ENCODE data around the gene DMRTA2.

The DMRTA2 gene

DNA sequence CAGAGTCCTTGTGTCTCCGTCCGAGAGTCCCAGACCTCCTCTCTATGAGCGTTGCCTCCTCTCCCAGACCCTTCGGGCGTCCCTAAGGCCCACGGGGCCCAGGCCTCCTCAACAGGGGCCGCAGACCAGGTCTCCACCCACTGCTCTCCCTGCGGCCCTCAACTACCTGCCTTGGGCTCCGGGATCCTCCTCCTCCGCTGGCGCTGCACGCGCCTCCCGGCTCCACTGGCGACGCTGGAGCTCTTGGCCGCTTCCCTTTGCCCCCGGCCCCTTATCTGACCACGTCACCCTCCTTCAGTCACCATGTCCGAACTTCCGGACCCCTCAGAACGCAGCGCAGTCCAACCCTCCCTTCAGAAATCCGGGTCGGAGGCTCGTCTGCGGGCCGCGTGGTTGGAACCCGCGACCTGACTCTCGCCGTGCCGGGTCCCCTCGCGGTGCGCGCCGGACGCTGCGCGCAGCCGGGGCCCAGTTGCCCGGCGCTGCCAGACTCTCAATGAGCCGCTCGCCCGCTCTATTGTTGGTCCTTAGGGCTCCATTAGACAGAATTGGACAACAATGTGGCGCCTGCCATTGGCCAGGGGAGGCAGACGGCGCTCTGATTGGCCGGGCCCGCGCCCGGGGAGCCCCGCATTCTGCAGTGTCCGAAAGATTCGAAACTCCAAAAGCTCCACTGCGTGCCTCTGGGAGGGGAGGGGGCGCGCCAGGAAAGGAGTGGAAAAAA is at the start of gene DMRTA2:
Gene DMRTA2, minus strand, starts transcription at position 498 of the 724 bp plus-strand sequence. CDS start 1,907 bp downstream, outside the sequence.
- TF ChIP-seq, protein P1, sequence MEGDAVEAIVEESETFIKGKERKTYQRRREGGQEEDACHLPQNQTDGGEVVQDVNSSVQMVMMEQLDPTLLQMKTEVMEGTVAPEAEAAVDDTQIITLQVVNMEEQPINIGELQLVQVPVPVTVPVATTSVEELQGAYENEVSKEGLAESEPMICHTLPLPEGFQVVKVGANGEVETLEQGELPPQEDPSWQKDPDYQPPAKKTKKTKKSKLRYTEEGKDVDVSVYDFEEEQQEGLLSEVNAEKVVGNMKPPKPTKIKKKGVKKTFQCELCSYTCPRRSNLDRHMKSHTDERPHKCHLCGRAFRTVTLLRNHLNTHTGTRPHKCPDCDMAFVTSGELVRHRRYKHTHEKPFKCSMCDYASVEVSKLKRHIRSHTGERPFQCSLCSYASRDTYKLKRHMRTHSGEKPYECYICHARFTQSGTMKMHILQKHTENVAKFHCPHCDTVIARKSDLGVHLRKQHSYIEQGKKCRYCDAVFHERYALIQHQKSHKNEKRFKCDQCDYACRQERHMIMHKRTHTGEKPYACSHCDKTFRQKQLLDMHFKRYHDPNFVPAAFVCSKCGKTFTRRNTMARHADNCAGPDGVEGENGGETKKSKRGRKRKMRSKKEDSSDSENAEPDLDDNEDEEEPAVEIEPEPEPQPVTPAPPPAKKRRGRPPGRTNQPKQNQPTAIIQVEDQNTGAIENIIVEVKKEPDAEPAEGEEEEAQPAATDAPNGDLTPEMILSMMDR (IDR thresholded peaks at IDR 0.05; ENCODE audit: low read depth, low read length) = no peak
- DNase-seq (ENCODE audit: low read depth in 2 of 2) = no peak
- peak within 1 kb of the TSS; percentile 13 to 26 for H3K4me3 ChIP-seq (replicated peaks in 1 of 2; ENCODE audit: low read depth in 2 of 2, low read length in 2 of 2)

DNA sequence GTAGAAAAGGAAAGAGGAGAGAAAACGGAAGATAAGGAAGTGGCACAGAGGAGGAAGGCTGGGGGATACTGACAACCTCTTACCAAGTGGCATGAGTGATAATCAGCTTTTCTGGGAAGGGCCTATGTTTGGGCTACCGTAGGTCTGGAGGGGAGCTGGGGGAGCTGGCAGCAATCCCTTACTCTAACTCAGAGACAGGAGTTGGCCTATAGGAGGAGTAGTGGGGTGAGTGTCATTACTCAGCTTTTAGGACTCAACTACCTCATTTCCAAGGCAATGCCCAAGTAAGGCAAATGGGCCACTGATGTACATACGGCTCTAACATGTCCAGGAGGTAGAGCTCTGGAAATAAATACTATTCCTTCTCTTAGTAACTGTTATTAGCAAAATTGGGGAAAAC is 48.7 kb upstream of the DMRTA2 start:
- TF ChIP-seq, protein P1 (IDR thresholded peaks at IDR 0.05; ENCODE audit: low read depth, low read length) = no peak
- no peak overlapping the region for H3K4me3 ChIP-seq (replicated peaks in 1 of 2; ENCODE audit: low read depth in 2 of 2, low read length in 2 of 2)
- no peak for DNase-seq (ENCODE audit: low read depth in 2 of 2)

DNA sequence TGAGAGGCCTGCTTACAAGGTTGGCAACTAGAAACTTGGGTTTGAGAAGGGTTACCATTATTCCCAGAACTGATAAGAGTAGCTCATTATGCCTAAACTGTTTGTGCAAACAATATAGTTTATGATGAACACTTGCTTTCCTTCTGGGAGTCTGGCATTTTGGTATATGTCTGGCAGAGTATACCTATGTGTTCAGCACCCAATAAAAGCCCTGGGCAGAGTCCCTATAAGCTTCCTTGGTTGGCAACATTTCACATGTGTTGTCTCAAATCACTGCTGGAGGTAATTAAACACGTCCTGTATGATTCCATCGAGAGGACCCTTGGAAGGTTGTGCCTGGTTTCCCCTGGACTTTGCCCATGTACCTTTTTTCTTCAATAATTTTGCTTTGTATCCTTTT is 39.7 kb upstream of the DMRTA2 start:
- H3K4me3 ChIP-seq (replicated peaks in 1 of 2; ENCODE audit: low read depth in 2 of 2, low read length in 2 of 2) = no peak overlapping the region
- TF ChIP-seq, protein P1 (IDR thresholded peaks at IDR 0.05; ENCODE audit: low read depth, low read length) = no peak
- no peak for DNase-seq (ENCODE audit: low read depth in 2 of 2)

DNA sequence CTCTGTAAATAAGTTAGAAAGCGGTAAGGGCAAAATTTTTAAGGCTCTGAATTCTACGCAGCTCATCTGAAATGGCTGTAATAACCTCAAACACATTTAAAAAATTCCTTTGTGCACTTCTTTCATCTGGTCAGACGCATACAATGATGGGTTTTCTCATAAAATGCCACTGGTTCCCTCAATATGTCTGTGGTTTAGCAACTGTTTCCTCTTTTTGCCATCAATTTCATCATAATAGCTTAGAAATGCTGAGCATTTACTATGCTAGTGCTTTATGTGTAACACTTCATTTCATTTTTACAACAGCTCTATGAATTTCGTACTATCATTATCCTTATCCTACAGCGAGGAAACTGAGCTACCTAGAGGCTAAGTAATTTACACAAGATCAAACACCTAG is 35.3 kb upstream of the DMRTA2 start:
- TF ChIP-seq, protein P1 (IDR thresholded peaks at IDR 0.05; ENCODE audit: low read depth, low read length) = no peak
- no peak for DNase-seq (ENCODE audit: low read depth in 2 of 2)
- H3K4me3 ChIP-seq (replicated peaks in 1 of 2; ENCODE audit: low read depth in 2 of 2, low read length in 2 of 2) = no peak overlapping the region

DNA sequence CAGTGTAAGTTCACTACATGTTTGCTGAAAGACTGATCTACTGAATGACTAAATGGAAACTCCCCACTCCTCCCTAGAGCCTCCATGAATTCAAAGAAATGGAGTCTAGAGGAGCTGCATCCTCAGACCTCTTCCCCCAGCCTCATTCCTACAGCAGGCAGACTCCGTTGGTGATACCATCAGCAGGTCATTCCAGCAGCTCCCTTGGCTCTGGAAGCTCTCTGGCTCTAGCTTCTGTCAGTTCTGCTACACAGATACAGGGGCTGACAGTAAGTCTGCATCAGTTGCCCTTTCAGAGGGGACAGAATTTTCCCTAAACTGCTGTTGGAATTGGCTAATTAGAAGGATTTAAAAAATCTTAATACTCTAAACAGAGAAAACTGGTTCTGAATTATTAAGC is 31.7 kb upstream of the DMRTA2 start:
- H3K4me3 ChIP-seq (replicated peaks in 1 of 2; ENCODE audit: low read depth in 2 of 2, low read length in 2 of 2) = no peak overlapping the region
- no peak for DNase-seq (ENCODE audit: low read depth in 2 of 2)
- TF ChIP-seq, protein P1 (IDR thresholded peaks at IDR 0.05; ENCODE audit: low read depth, low read length) = no peak

DNA sequence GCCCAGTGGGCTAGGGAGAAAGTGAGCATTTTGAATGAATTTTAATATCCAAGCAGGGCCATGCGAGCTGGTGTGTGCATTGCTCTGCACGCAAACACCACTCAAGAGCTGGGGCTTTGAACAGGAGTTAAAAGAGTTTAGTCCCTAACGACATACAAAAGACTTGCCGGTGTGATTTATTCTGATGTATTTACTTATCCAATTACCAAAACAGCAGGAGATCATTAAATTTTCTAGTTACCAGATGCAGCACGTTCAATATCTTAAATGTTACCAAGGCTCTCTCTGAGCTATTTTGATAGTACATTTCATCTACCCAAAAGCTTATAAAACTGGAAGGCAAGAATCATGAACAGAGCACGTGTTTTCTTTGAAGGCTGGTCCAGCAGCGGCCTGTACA is 30.0 kb upstream of the DMRTA2 start:
- TF ChIP-seq, protein P1 (IDR thresholded peaks at IDR 0.05; ENCODE audit: low read depth, low read length) = no peak
- no peak overlapping the region for H3K4me3 ChIP-seq (replicated peaks in 1 of 2; ENCODE audit: low read depth in 2 of 2, low read length in 2 of 2)
- no peak for DNase-seq (ENCODE audit: low read depth in 2 of 2)

DNA sequence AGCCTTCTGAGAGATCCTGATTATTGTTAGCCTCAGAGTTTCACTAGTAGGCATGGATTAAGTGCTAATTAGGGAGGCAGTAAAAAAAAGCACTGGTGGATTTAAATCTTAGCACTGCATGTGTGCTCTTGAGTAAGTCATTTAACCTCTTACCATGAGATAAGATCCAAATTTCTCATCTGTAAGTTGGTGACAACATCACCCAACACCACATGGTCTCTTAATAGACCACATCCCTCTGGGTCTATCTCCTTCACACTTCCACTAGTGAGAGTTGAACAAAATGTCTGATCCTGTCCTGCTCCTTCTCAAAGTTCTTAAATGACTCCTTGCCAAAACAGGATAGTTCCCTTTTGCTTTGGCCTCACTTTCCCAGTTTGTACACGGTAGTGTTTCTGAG is 29.5 kb upstream of the DMRTA2 start:
- H3K4me3 ChIP-seq (replicated peaks in 1 of 2; ENCODE audit: low read depth in 2 of 2, low read length in 2 of 2) = no peak overlapping the region
- DNase-seq (ENCODE audit: low read depth in 2 of 2) = no peak
- TF ChIP-seq, protein P1 (IDR thresholded peaks at IDR 0.05; ENCODE audit: low read depth, low read length) = no peak
